Posterior cingulate gyrus (tissue), 11 donors: ENCODE measurements around the gene MAB21L1.

Experiments used
- DNase-seq, 10 donors: peaks; one replicate each; pipeline versions ENCODE4 v3.0.0 to v3.0.0-alpha.2; 2020 to 2021; ENCODE audit warnings: mixed read lengths in 3 of 10
- intact Hi-C: fragments of 100-400 bp; cut with DNase I; formaldehyde crosslinking; loops from one replicate; pipeline ENCODE4 v1.15.1; 2023

The MAB21L1 gene

DNA sequence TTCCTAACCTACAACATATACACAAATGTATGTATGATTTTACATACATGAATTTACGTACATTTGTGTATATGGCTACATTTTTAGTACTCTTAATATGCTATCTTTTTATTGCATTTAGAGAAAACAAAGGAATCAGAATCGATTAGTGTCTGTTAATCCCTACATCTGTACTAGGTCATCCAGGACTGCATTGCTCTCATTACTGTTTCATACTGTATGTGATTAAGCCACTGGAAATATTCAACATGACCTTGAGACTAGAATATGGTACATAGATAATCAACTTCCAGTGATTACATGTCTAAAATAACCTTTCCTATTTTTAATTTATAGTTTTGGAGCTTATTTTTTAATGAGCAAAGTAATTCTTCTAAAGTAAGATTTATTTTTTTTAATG is 5.3 kb upstream of the MAB21L1 start:
- intact Hi-C loops = no loop called here
- DNase-seq = no peak

- intact Hi-C loops = no loop called here
- no peak for DNase-seq
These were observed 3.9 kb upstream of the MAB21L1 start for GRCh38 chr13:35480346-35480745.

DNA sequence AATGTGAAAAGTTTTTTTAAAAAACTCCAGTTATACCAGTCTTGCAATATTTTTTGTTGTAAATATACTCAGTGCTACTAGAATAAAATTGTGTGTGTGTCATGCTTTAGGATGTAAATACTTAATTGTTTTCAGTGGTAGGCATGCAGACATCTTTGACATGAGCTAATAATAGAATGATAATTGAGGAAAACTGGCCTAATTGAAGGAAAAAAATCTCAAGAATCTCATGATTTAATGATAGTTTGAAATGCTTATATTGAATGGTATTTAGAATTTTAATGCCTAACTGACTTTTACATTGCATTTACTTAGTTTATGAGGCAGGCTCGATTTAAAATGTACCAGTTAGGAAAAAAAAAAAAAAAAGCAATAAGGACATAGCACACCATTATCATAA is 3.2 kb upstream of the MAB21L1 start:
- DNase-seq = no peak
- intact Hi-C loops = no loop called here

DNA sequence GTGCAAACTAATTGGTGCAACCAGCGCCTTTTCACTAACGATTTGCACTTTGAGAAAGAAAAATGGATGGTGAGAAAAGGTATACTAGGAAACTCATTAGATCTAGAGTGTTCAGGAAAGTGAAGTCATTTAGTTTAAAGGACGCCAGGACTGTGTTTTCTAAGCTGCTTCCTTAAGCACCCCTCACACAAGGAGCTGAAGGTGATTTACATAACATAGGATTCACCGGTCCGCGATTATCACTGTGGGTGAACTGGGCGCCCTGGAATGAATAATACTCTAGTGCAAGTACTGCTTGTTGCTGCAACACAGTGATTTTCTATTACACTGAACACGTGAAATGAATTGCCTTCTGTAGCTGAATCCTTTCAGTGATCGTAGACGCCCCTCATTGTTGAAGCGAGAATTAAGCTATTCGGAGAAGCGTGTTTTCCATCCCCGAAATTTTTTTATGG is 2.6 kb upstream of the MAB21L1 start:
- DNase-seq = peak in 1 of 10 donors; percentile 20

DNA sequence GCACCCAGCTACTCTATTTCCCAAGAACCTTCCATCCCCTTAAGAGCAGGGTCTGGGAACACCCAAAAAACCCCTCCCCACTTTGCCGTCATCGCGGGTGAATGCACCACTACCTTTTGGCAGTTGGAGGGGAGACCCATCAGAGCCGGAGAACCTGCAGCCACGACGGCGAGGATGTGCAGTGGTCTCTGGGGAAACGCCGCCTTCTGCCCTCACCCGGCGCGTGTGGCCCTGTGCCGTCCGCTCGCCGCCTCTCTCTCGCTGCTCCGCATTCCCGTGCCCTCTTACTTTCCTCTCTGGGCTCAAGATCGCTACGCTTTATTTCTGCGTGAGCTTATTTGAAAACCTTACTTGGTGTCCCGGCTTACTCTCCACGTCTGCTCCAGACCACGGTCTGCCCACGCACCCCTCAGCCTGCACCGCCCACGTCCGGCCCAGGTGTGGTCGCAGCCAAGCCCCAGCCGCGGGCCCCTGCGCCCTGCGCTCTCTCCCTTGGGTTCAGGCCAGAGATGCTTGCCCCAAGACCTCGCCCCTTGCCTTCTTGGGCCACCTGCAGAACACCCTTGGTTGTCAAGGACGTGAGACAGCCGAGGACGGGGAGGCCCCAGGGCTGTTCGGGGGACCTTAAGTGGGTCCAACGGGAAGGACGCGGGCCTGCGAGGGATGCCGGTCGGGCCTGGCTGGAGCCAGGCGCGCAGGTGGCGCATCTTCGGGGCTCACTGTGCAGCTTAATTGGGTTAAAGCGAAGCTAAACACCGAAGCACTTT is 2.0 kb upstream of the MAB21L1 start:
- DNase-seq = peak in 3 of 10 donors; percentile 62 to 80 (median 74)
- intact Hi-C loops = no loop called here

More for the DNA sequence above, 2.6 kb upstream of the MAB21L1 start:
- intact Hi-C loops = no loop called here

GRCh38 chr13:35477386-35477946 is 977 bp upstream of the MAB21L1 start:
- DNase-seq = no peak
- intact Hi-C loops = no loop called here

GRCh38 chr13:35475212-35475959 is 1.1 kb downstream of the MAB21L1 start:
- peak in 4 of 10 donors; percentile 36 to 87 (median 78) for DNase-seq

GRCh38 chr13:35474496-35475211 is 1.8 kb downstream of the MAB21L1 start:
- no peak for DNase-seq
- intact Hi-C loops = no loop called here

More at GRCh38 chr13:35475212-35475959, 1.1 kb downstream of the MAB21L1 start:
- intact Hi-C loops = no loop called here

- intact Hi-C loops = no loop called here
- DNase-seq = no peak
These were observed 2.7 kb downstream of the MAB21L1 start for GRCh38 chr13:35473802-35474201.

- intact Hi-C loops = no loop called here
- DNase-seq = no peak
These were observed 3.2 kb downstream of the MAB21L1 start for GRCh38 chr13:35473206-35473775.

- intact Hi-C loops = no loop called here
- peak in 1 of 10 donors; percentile 51 for DNase-seq
These were observed 4.1 kb downstream of the MAB21L1 start for GRCh38 chr13:35472323-35472881.

GRCh38 chr13:35471706-35472322 is 4.7 kb downstream of the MAB21L1 start:
- intact Hi-C loops = no loop called here
- DNase-seq = peak in 1 of 10 donors; percentile 49

DNA sequence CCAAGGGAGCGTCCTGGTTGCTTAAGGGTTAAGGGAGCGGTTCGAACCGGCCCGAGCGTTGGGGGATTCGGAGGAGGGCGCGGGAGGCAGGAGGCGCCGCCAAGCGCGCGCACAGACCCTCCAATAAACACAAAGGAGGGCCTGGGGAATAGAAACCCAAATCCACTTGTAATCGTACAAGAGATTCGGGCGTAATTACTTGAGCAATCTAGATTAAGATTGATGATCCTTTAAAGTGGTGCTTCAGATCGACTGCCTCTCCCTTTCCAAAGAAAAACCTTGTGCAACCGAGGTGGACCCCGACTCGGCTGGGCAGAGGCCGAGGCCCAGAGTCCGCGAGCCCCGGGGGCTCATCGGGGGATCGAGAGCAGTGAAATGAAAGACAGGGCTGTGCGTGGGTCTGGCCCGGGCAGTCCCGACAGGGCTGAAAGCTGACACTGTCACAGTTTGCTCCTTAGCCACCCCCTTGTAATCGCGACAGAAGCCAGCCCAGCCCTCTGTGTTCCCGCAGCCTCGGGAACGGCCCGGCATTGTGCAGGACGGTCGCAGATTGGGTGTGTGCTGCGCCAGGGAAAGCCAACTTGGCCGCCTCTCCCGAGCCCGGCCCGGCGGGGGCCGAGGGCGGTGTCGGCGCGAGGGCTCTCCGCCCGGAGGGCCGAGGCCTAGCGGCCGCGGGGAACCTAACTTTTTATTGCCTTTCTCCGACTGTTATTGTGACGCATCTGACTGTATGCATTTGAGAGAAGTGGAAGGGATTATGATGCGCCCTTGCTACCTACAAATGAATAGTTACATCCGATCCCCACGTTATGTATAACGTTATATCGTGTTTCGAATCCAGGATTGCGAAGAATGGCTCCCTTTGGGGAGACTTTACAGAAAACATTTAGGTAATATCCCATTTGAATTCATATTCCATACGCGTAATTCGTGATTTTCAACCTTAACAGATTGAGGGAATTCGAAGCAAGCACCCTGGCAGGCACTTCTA is 5.5 kb downstream of the MAB21L1 start:
- intact Hi-C loops = no loop called here
- peak in 3 of 10 donors; percentile 37 to 80 (median 77) for DNase-seq

DNA sequence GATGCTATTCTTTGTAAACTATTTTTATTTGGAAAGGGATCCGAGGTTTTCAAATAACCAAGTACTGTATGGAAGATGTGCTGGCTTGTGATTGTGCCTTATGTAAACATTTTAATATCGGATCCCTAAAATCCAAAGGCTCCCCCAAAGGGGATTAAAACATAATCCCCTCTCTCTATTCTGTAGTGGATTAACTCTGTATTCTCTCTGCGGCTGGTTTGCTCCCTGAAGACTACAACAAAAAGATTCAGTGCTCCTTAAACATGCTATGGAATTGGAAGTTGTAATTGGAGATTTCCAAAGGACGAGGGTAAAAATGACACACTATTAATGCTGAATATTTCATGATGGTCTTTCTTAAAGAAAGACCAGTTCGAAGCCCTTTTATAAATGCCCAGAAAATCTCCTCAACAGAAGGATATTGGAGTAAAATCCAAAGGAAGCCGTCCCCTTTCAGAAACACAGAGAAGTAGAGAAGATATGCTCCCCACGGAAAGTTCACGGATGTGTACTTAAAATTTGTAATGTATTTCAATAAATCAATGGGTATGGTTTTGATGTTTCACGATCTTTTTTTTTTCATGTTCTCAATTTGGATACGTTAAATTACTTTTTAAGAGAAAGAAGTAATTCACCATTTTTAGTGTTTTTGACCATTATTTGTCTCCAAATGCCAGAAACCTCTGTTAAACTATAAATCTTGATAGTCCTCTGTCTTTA is 6.5 kb downstream of the MAB21L1 start:
- no peak for DNase-seq
- intact Hi-C loops = no loop called here

GRCh38 chr13:35468195-35468594 is 8.3 kb downstream of the MAB21L1 start:
- intact Hi-C loops = no loop called here
- DNase-seq = no peak

DNA sequence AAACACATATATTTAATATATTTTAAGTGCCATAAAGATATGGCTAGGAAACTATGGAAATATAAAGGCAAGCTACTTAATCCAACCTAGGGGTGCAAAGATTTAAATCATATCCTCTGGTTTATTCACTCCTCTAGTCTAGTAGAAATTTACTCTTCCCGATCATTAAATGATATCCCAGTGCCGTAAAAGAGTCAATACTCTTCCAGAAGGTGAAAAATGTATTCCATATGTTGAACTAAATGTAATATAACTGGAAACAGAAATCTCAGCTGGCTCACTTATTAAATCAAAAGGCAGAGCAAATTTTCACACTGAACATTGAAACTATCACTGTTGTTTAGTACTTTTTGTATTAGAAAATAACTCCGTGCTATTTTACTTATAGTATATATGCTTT is 11.1 kb downstream of the MAB21L1 start:
- intact Hi-C loops = no loop called here
- no peak for DNase-seq

DNA sequence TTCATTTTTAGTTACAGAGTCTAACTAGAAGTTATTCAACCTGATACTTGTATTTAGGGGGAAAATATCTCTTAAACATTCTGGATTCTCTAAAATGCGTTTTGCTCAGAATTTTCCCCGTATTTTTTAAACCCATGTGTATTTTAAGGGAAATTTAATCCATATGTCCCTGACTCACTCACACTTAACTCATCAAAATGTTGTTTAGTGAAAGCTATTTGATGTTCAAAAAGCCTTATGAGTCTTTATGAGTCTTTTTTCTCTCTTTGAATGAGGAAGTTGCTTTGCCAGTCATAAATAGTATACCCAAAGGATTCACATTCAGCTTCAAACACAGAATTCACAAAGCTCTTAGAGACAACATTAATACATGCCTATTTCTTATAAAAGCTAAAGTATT is 16.4 kb downstream of the MAB21L1 start:
- no peak for DNase-seq
- intact Hi-C loops = no loop called here

DNA sequence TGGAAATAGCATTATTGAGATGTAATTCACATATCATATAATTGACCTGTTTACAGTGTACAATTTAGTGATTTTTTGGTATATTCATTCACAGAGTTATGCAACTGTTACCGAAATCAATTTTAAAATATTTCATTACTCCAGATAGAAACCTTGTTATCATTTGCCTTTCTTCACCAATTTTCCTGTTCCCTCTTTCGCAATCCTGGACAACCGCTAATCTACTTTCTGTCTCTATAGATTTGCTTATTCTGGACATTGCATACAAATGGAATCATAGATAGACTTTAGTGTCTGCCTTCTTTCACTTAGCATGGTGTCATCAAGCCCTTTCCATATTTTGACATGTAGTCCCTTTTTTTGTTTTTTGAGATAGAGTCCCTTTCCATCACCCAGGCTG is 19.2 kb downstream of the MAB21L1 start:
- no peak for DNase-seq
- intact Hi-C loops = no loop called here
